Body of pancreas (tissue), 4 donors: Measurements from ENCODE around the gene ELF5. TPM values are rescaled to one million over a fixed set of nuclear protein-coding genes. Genes with fewer than 3 reads are reported as not detected.

Source experiments
- ATAC-seq: fragments of 150-250 bp; one replicate; pipeline ENCODE4 v1.9.1; 2016
- DNase-seq, 4 donors: peaks; one replicate each; pipeline ENCODE4 v3.0.0-alpha.2; 2019
- H3K27ac ChIP-seq, 4 donors: fragments of 200-600 bp; sonication (generic); 1 replicate in 3 of 4; 2 replicates in 1 of 4; pipeline versions ENCODE4 v1.5.1 to v1.6.1; 2016 to 2019; ENCODE audit warnings: mild to moderate bottlenecking in 1 of 4, mixed read lengths in 1 of 4, moderate library complexity in 1 of 4
- H3K27me3 ChIP-seq, 2 donors: fragments of 200-600 bp; sonication (generic); one replicate each; pipeline ENCODE4 v1.6.0; 2016; ENCODE audit warnings: mild to moderate bottlenecking in 1 of 2
- H3K36me3 ChIP-seq, 2 donors: fragments of 200-600 bp; sonication (generic); replicated peaks in 1 of 2; 2 replicates each; pipeline ENCODE4 v1.5.1; 2016; ENCODE audit warnings: low read depth in 2 of 2; ENCODE audit not compliant: insufficient read depth in 1 of 2
- H3K4me1 ChIP-seq: fragments of 200-600 bp; sonication (generic); one replicate; pipeline ENCODE4 v1.6.0; 2016
- H3K4me3 ChIP-seq, 2 donors: fragments of 200-600 bp; sonication (generic); 1 replicate in 1 of 2; 2 replicates in 1 of 2; pipeline ENCODE4 v1.5.1; 2016 to 2019
- H3K9me3 ChIP-seq, 3 donors: fragments of 200-600 bp; sonication (generic); 1 replicate in 2 of 3; 2 replicates in 1 of 3; pipeline ENCODE4 v1.5.1; 2016
- CTCF ChIP-seq, 7 experiments: fragments of 450-650 bp in 4 of 7; fragments of 200-600 bp in 3 of 7; sonication (generic) in 3 of 7; IDR thresholded peaks; one replicate each; pipeline ENCODE4 v1.5.1; 2016 to 2019; ENCODE audit warnings: antibody characterized with exemption in 7 of 7
- POLR2A ChIP-seq, 3 donors: fragments of 450-650 bp; IDR thresholded peaks; one replicate each; pipeline ENCODE4 v1.6.1; 2016; ENCODE audit warnings: antibody characterized with exemption in 3 of 3, mild to moderate bottlenecking in 2 of 3
- WGBS, 2 donors: methylation state at CpG; one replicate each; pipeline ENCODE4 v1.1.5; 2017; 5-methylcytosine and 5-hydroxymethylcytosine counted together
- intact Hi-C: fragments of 100-400 bp; cut with DNase I; formaldehyde crosslinking; loops from one replicate; pipeline ENCODE4 v1.15.1; 2023
- total RNA-seq, 2 donors: library from RNA; depleted of rRNA; stranded (reverse); fragments of >200 nt; gene quantifications; one replicate each; pipeline ENCODE4 v1.1.0, GENCODE V29; 2016

The ELF5 gene
- total RNA-seq, 2 donors from 2014 or later: not detected

- DNase-seq (no peak), ATAC-seq (no peak)
- no peak overlapping the region for H3K4me3 ChIP-seq
- no peaks in the 10 kb centered on the region for H3K27me3 ChIP-seq
- no peaks in the 10 kb centered on the region for H3K9me3 ChIP-seq
- no peak overlapping the region for H3K27ac ChIP-seq
- intact Hi-C loops: loop anchor here (10.0 kb wide), 1 partner anchor 325 kb away; no protein-coding TSS in a partner anchor
- H3K36me3 ChIP-seq: no peaks in the 10 kb centered on the region
- TF ChIP-seq POLR2A (IDR thresholded peaks at IDR 0.05): no peak
- no peak for TF ChIP-seq CTCF (IDR thresholded peaks at IDR 0.05)
- 74 to 82% methylated on average over 3 of the region's 3 CpGs for WGBS, 2 donors
- peaks cover 6% of the 10 kb centered on the region for H3K4me1 ChIP-seq
Observed at GRCh38 chr11:34499719-34500500, 13.7 kb downstream of the ELF5 start.

GRCh38 chr11:34495724-34496377, 17.7 kb downstream of the ELF5 start:
- H3K4me1 ChIP-seq: no peaks in the 10 kb centered on the region
- no peak for TF ChIP-seq CTCF (IDR thresholded peaks at IDR 0.05)
- TF ChIP-seq POLR2A (IDR thresholded peaks at IDR 0.05): no peak
- no peaks in the 10 kb centered on the region for H3K36me3 ChIP-seq
- H3K27me3 ChIP-seq: no peaks in the 10 kb centered on the region
- intact Hi-C loops: loop anchor here (10.0 kb wide), 1 partner anchor 321 kb away; no protein-coding TSS in a partner anchor
- ATAC-seq (no peak), DNase-seq (no peak)
- no peak overlapping the region for H3K4me3 ChIP-seq
- H3K9me3 ChIP-seq: no peaks in the 10 kb centered on the region
- WGBS, 2 donors: 54 to 76% methylated on average over 26 of the region's 26 CpGs
- no peak overlapping the region for H3K27ac ChIP-seq

GRCh38 chr11:34495239-34495723, 18.3 kb downstream of the ELF5 start:
- DNase-seq (no peak), ATAC-seq (no peak)
- Histone ChIP-seq H3K4me1 (no peaks in the 10 kb centered on the region), H3K36me3 (no peaks in the 10 kb centered on the region), H3K27me3 (no peaks in the 10 kb centered on the region), H3K4me3 (no peak overlapping the region), H3K9me3 (no peaks in the 10 kb centered on the region), H3K27ac (no peak overlapping the region)
- TF ChIP-seq CTCF (IDR thresholded peaks at IDR 0.05): no peak
- no peak for TF ChIP-seq POLR2A (IDR thresholded peaks at IDR 0.05)
- WGBS, 2 donors: 79 to 88% methylated on average over 12 of the region's 12 CpGs
- intact Hi-C loops: loop anchor here (10.0 kb wide), 1 partner anchor 320 kb away; no protein-coding TSS in a partner anchor

- Histone ChIP-seq H3K36me3 (no peaks in the 10 kb centered on the region), H3K9me3 (no peaks in the 10 kb centered on the region), H3K27ac (no peak overlapping the region), H3K4me3 (no peak overlapping the region), H3K27me3 (no peaks in the 10 kb centered on the region), H3K4me1 (no peaks in the 10 kb centered on the region)
- WGBS, 2 donors: 47 to 66% methylated on average over 4 of the region's 4 CpGs
- DNase-seq (no peak), ATAC-seq (no peak)
- intact Hi-C loops: loop anchor here (5.0 to 10.0 kb wide), 2 partner anchors 127 to 319 kb away; no protein-coding TSS in a partner anchor
- TF ChIP-seq CTCF (IDR thresholded peaks at IDR 0.05): no peak
- no peak for TF ChIP-seq POLR2A (IDR thresholded peaks at IDR 0.05)
Observed at GRCh38 chr11:34493926-34494595, 19.5 kb downstream of the ELF5 start.
